Keratinocyte (primary cell): ENCODE results near the gene KRT35. TPM values are rescaled to one million over a fixed set of nuclear protein-coding genes. Genes with fewer than 3 reads are reported as not detected.

Experiments used
- DNase-seq: peaks from one replicate; pipeline ENCODE4 v3.0.0-alpha.2; 2011; ENCODE audit warnings: low read depth, missing footprints, low spot score
- FAIRE-seq: peaks from 2 replicates; lab custom pipeline; 2011; peaks lifted over from hg19 to GRCh38; lab: Jason Lieb, UNC
- H2AFZ ChIP-seq: 2 replicates; pipeline ENCODE4 v1.6.0; 2012; ENCODE audit warnings: low read length, control low read depth, inconsistent platforms; ENCODE audit not compliant: control insufficient read depth
- H3K27ac ChIP-seq: 2 replicates; pipeline ENCODE4 v1.5.1; 2011; ENCODE audit warnings: low read length; ENCODE audit not compliant: control insufficient read depth, insufficient read depth
- H3K27me3 ChIP-seq: 3 replicates; pipeline ENCODE4 v1.6.0; 2011; ENCODE audit warnings: low read length; ENCODE audit not compliant: control insufficient read depth, insufficient read depth; ENCODE audit errors: extremely low read depth
- H3K36me3 ChIP-seq, 2 experiments: 2 replicates in 1 of 2; 3 replicates in 1 of 2; pipeline ENCODE4 v1.5.1; 2011; ENCODE audit warnings: low read length in 2 of 2, mild to moderate bottlenecking in 1 of 2; ENCODE audit not compliant: control insufficient read depth in 2 of 2, insufficient read depth in 2 of 2; ENCODE audit errors: extremely low read depth in 1 of 2
- H3K4me1 ChIP-seq: 3 replicates; pipeline ENCODE4 v1.5.1; 2011; ENCODE audit warnings: low read length; ENCODE audit not compliant: control insufficient read depth, insufficient read depth; ENCODE audit errors: extremely low read depth
- H3K4me2 ChIP-seq: 3 replicates; pipeline ENCODE4 v1.6.0; 2011; ENCODE audit warnings: low read depth, low read length; ENCODE audit not compliant: control insufficient read depth, insufficient read depth; ENCODE audit errors: extremely low read depth
- H3K4me3 ChIP-seq, 3 experiments: fragments of 200-600 bp in 1 of 3; sonication (generic) in 1 of 3; 2 replicates in 2 of 3; 3 replicates in 1 of 3; pipeline ENCODE4 v1.5.1; 2011 to 2016; ENCODE audit warnings: low read length in 3 of 3, mild to moderate bottlenecking in 3 of 3, control low read depth in 2 of 3, inconsistent platforms in 1 of 3, low read depth in 1 of 3, mixed read lengths in 1 of 3, mixed run types in 1 of 3, moderate library complexity in 1 of 3; ENCODE audit not compliant: control insufficient read depth in 2 of 3, insufficient read depth in 2 of 3; ENCODE audit errors: extremely low read depth in 1 of 3
- H3K79me2 ChIP-seq: 2 replicates; pipeline ENCODE4 v1.6.0; 2012; ENCODE audit warnings: low read length; ENCODE audit not compliant: control insufficient read depth, insufficient read depth
- H3K9ac ChIP-seq: 3 replicates; pipeline ENCODE4 v1.6.0; 2011; ENCODE audit warnings: low read length; ENCODE audit not compliant: control insufficient read depth, insufficient read depth; ENCODE audit errors: extremely low read depth
- H3K9me1 ChIP-seq: 3 replicates; pipeline ENCODE4 v1.6.0; 2011; ENCODE audit warnings: low read length; ENCODE audit not compliant: control insufficient read depth, insufficient read depth; ENCODE audit errors: extremely low read depth
- H3K9me3 ChIP-seq: 2 replicates; pipeline ENCODE4 v1.5.1; 2012; ENCODE audit warnings: low read depth, low read length; ENCODE audit not compliant: control insufficient read depth
- H4K20me1 ChIP-seq: 3 replicates; pipeline ENCODE4 v1.6.0; 2011; ENCODE audit warnings: low read length; ENCODE audit not compliant: control insufficient read depth, insufficient read depth; ENCODE audit errors: extremely low read depth
- CTCF ChIP-seq, 3 experiments: IDR thresholded peaks in 1 of 3; conservative IDR thresholded peaks in 1 of 3; optimal IDR thresholded peaks in 1 of 3; 2 replicates in 2 of 3; 3 replicates in 1 of 3; pipeline versions ENCODE3 to v1.5.1; 2011; ENCODE audit warnings: low read length in 3 of 3, mild to moderate bottlenecking in 3 of 3, moderate library complexity in 2 of 3, control low read depth in 1 of 3, inconsistent platforms in 1 of 3; ENCODE audit not compliant: insufficient read depth in 2 of 3; ENCODE audit errors: extremely low read depth in 1 of 3
- EZH2 ChIP-seq: IDR thresholded peaks from one replicate; pipeline ENCODE4 v1.6.1; 2012; ENCODE audit warnings: inconsistent platforms, mild to moderate bottlenecking, low read length, moderate library complexity
- dilution Hi-C: fragments of 300-500 bp; cut with MboI; formaldehyde crosslinking; loops from one replicate; pipeline ENCODE4 v1.7.0; 2020; ENCODE audit warnings: low sequenced_read_pairs; ENCODE audit not compliant: extremely low pct_ligation_motif_present
- polyA plus RNA-seq, 5 experiments: library from polyadenylated mRNA; depleted of rRNA in 3 of 5; stranded (reverse) in 3 of 5; stranded (forward) in 1 of 5; unstranded in 1 of 5; fragments of >200 nt; gene quantifications; 1 replicate in 1 of 5; 2 replicates in 3 of 5; 3 replicates in 1 of 5; pipeline versions ENCODE4 v1.2.1 to v1.2.3, GENCODE V29; 2011 to 2012; ENCODE audit warnings: missing spikeins in 2 of 5, low read depth in 1 of 5, low replicate concordance in 1 of 5

The KRT35 gene
- polyA plus RNA-seq, 1 donor (not counting 4 experiments of a cell fraction or from before 2014, with no cell fraction given): not detected

- Histone ChIP-seq H3K9me1 (no peaks in the 10 kb centered on the region), H3K4me2 (no peak overlapping the region), H3K27me3 (no peaks in the 10 kb centered on the region), H3K9me3 (no peaks in the 10 kb centered on the region), H3K27ac (no peak overlapping the region), H3K36me3 (no peaks in the 10 kb centered on the region), H3K4me3 (no peak overlapping the region), H2AFZ (no peak overlapping the region), H3K79me2 (no peaks in the 10 kb centered on the region), H4K20me1 (no peaks in the 10 kb centered on the region), H3K4me1 (peaks cover 11% of the 10 kb centered on the region), H3K9ac (no peak overlapping the region)
- no peak for FAIRE-seq
- TF ChIP-seq CTCF (optimal IDR thresholded peaks at IDR 0.05 in 1 of 3, IDR thresholded peaks at IDR 0.05 in 1 of 3, conservative IDR thresholded peaks at IDR 0.05 in 1 of 3; ENCODE audit: extremely low read depth in 1 of 3, insufficient read depth in 2 of 3, low read length in 3 of 3) (no peak), EZH2 (no peak)
- dilution Hi-C loops: no loop called here
- DNase-seq: no peak
These were observed 31.9 kb downstream of the KRT35 start for GRCh38 chr17:41449008-41449407.

DNA sequence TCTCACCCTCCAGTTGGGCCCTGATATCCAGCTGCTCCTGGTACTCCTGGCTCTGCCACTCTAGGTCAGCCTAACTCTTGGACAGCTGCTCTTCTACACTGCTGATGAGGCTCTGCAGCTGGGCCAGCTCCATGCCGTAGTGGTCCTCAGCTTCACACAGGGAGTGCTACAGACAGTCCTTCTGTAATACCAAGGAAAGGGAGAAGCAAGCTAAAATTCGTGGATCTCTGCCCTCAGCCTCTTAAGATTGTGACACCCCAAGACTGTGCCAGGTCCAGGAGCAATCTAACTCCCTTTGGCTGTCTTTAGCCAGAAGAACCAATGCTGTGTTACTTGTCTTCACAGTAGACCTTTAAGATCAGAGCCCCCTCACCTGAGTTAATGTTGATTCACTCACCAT is 32.4 kb downstream of the KRT35 start:
- DNase-seq (no peak), FAIRE-seq (no peak)
- H3K4me1 ChIP-seq: peaks cover 11% of the 10 kb centered on the region
- H3K9me3 ChIP-seq: no peaks in the 10 kb centered on the region
- no peaks in the 10 kb centered on the region for H3K9me1 ChIP-seq
- H4K20me1 ChIP-seq: no peaks in the 10 kb centered on the region
- H3K4me3 ChIP-seq: no peak overlapping the region
- no peaks in the 10 kb centered on the region for H3K79me2 ChIP-seq
- no peak overlapping the region for H3K27ac ChIP-seq
- no peaks in the 10 kb centered on the region for H3K36me3 ChIP-seq
- dilution Hi-C loops: no loop called here
- H3K4me2 ChIP-seq: no peak overlapping the region
- no peak overlapping the region for H3K9ac ChIP-seq
- no peak overlapping the region for H2AFZ ChIP-seq
- H3K27me3 ChIP-seq: no peaks in the 10 kb centered on the region
- TF ChIP-seq CTCF (optimal IDR thresholded peaks at IDR 0.05 in 1 of 3, IDR thresholded peaks at IDR 0.05 in 1 of 3, conservative IDR thresholded peaks at IDR 0.05 in 1 of 3; ENCODE audit: extremely low read depth in 1 of 3, insufficient read depth in 2 of 3, low read length in 3 of 3) (no peak), EZH2 (no peak)
